ENCODE data around the gene CLK3. TPM values are rescaled to one million over a fixed set of nuclear protein-coding genes. Genes with fewer than 3 reads are reported as not detected.

Gene CLK3
- total and polyA plus RNA-seq, 2 of the 8 experiments (the other 6 are each of a cell fraction or from before 2014, with no cell fraction given), result 43.5 to 67.3 TPM

GRCh38 chr15:74635228-74635627, 19.6 kb downstream of the CLK3 start:
- Histone ChIP-seq H3K27me3 (replicated peaks in 1 of 4; ENCODE audit: control insufficient read depth in 3 of 4, extremely low read depth in 1 of 4, insufficient read depth in 3 of 4, low read length in 3 of 4) (no peaks in the 10 kb centered on the region), H3K4me3 (ENCODE audit: extremely low read depth in 1 of 4, insufficient read depth in 2 of 4, low read depth in 3 of 4, low read length in 4 of 4) (no peak overlapping the region), H3K79me1 (ENCODE audit: low read depth, low read length) (0 out of 2 replicates have a peak, but pooled peaks cover 1% of the 10 kb centered on the region), H3K18ac (ENCODE audit: extremely low read depth, low read length) (no peak overlapping the region), H3K27ac (ENCODE audit: low read depth, low read length) (no peak overlapping the region), H3K9ac (replicated peaks in 1 of 4; ENCODE audit: extremely low read depth in 1 of 4, low read depth in 3 of 4, low read length in 3 of 4) (no peak overlapping the region), H2BK15ac (ENCODE audit: low read length) (no peak overlapping the region), H4K5ac (ENCODE audit: insufficient read length, low read depth, low read length) (no peak overlapping the region), H2BK20ac (ENCODE audit: low read length) (no peak overlapping the region), H3K9me3 (ENCODE audit: insufficient read depth in 2 of 2, low read depth in 1 of 2, low read length in 1 of 2) (no peaks in the 10 kb centered on the region), H3K14ac (ENCODE audit: insufficient read length) (no peak overlapping the region), H3K23ac (ENCODE audit: insufficient read length) (no peak overlapping the region), H3K23me2 (ENCODE audit: low read depth, low read length) (no peaks in the 10 kb centered on the region), H3K4me1 (replicated peaks in 1 of 4; ENCODE audit: control insufficient read depth in 3 of 4, insufficient read depth in 4 of 4, low read length in 3 of 4) (no peaks in the 10 kb centered on the region), H4K91ac (replicated peaks; ENCODE audit: insufficient read length, low read length) (no peak overlapping the region), H2BK120ac (replicated peaks; ENCODE audit: low read depth, low read length) (no peak overlapping the region), H2BK5ac (ENCODE audit: low read depth, low read length) (no peak overlapping the region), H2BK12ac (ENCODE audit: low read depth, low read length) (no peak overlapping the region), H3K79me2 (ENCODE audit: control insufficient read depth in 1 of 2, insufficient read depth in 2 of 2, low read length in 2 of 2) (no peaks in the 10 kb centered on the region), H4K20me1 (replicated peaks in 1 of 2; ENCODE audit: control insufficient read depth in 1 of 2, insufficient read depth in 2 of 2, low read length in 2 of 2) (peaks cover 12 to 18% of the 10 kb centered on the region in 2 experiments), H3K4me2 (ENCODE audit: insufficient read depth in 1 of 2, low read depth in 2 of 2, low read length in 2 of 2) (no peak overlapping the region), H3K56ac (replicated peaks; ENCODE audit: insufficient read length, low read depth, low read length) (no peak overlapping the region), H3K4ac (replicated peaks; ENCODE audit: insufficient read length, low read depth, low read length) (no peak overlapping the region), H4K8ac (ENCODE audit: extremely low read depth, insufficient read depth, low read length) (no peak overlapping the region), H3K36me3 (ENCODE audit: control insufficient read depth in 2 of 4, insufficient read depth in 4 of 4, low read length in 3 of 4) (peaks cover 6 to 19% (median 13%) of the 10 kb centered on the region in 4 experiments; a peak in 5 of 8 replicates), H2AK5ac (ENCODE audit: low read depth, low read length) (no peak overlapping the region), H2AFZ (ENCODE audit: low read length) (no peak overlapping the region)
- DNase-seq (ENCODE audit: low read depth in 1 of 2, low spot score in 2 of 2) (peak in 1 of 2 experiments; percentile 84), FAIRE-seq (peak; percentile 84)
- 32% methylated on average over 5 of the region's 5 CpGs; no CpG with 5 or more reads in 1 of the 2 experiments for WGBS, 2 experiments (ENCODE audit: extremely low coverage in 1 of 2, insufficient coverage in 1 of 2, insufficient read length in 1 of 2, insufficient replicate concordance in 2 of 2, low coverage in 1 of 2, low lambda C conversion rate in 2 of 2, missing lambda C conversion rate in 1 of 2)
- ChIA-PET POLR2A (ENCODE audit: partially characterized antibody) (interaction anchor here (0.7 to 8.4 kb wide), 6 partner anchors 33 to 133 kb away, joined by 3 to 81 read pairs (median 4); partner anchors contain the start of gene CYP1A1), CTCF (ENCODE audit: partially characterized antibody) (interaction anchor here (0.6 to 37.5 kb wide), 35 partner anchors 6 to 316 kb away, joined by 3 to 1439 read pairs (median 4); partner anchors contain the start of genes CLK3, CSK, CYP1A1 and CYP1A2)
- TF ChIP-seq CBX5 (IDR thresholded peaks at IDR 0.05; ENCODE audit: low read depth, low read length) (no peak), YY1 (IDR thresholded peaks at IDR 0.05; ENCODE audit: low read depth, low read length) (no peak), JUND (IDR thresholded peaks at IDR 0.05; ENCODE audit: low read length) (0 out of 2 replicates have a peak, but pooled peaks have one; percentile 30), HDAC6 (IDR thresholded peaks at IDR 0.05; ENCODE audit: low read depth, low read length) (no peak), CTCF (IDR thresholded peaks at IDR 0.05; ENCODE audit: control extremely low read depth in 1 of 3, insufficient read depth in 1 of 3, low read depth in 1 of 3, low read length in 3 of 3) (peak; percentile 92 to 97 (median 97)), RAD21 (IDR thresholded peaks at IDR 0.05 in 1 of 2, conservative IDR thresholded peaks at IDR 0.05 in 1 of 2; ENCODE audit: low read depth in 2 of 2, low read length in 2 of 2) (peak; percentile 97 to 98), PHF8 (conservative IDR thresholded peaks at IDR 0.05; ENCODE audit: low read depth, low read length) (no peak), SIX5 (IDR thresholded peaks at IDR 0.05; ENCODE audit: low read depth, low read length) (no peak), NRF1 (IDR thresholded peaks at IDR 0.05; ENCODE audit: low read depth, low read length) (no peak), TCF12 (IDR thresholded peaks at IDR 0.05; ENCODE audit: low read depth, low read length) (no peak)

Measured in H1 (cell line).